Mammary epithelial cell (primary cell): ENCODE data around the gene PPP4C.

Experiments used
- CTCF ChIP-seq, 2 donors: IDR thresholded peaks in 1 of 2; conservative IDR thresholded peaks in 1 of 2; 2 replicates each; pipeline ENCODE4 v1.5.1; 2011 to 2012; ENCODE audit warnings: inconsistent platforms in 2 of 2, low read length in 2 of 2, mild to moderate bottlenecking in 2 of 2, control low read depth in 1 of 2, low read depth in 1 of 2; ENCODE audit not compliant: insufficient read depth in 1 of 2; ENCODE audit errors: extremely low read depth in 1 of 2
- EZH2 ChIP-seq: IDR thresholded peaks from 2 replicates; pipeline ENCODE4 v1.6.1; 2012; ENCODE audit warnings: low read length, inconsistent platforms, borderline replicate concordance

- TF ChIP-seq CTCF (conservative IDR thresholded peaks at IDR 0.05 in 1 of 2, IDR thresholded peaks at IDR 0.05 in 1 of 2; ENCODE audit: extremely low read depth in 1 of 2, insufficient read depth in 1 of 2, low read depth in 1 of 2, low read length in 2 of 2): no peak
- no peak for TF ChIP-seq EZH2
Measured at GRCh38 chr16:30054451-30054850, 21.3 kb upstream of the PPP4C start.
